T47D (cell line): ENCODE measurements around the gene ZNF784.
A peak's percentile ranks its signal among the peaks of the same experiment; 100 is the strongest.

ENCODE experiments used
- DNase-seq, 2 experiments: peaks; one replicate each; pipeline versions ENCODE4 v3.0.0 to v3.0.0-alpha.2; 2011 to 2012; ENCODE audit warnings: low read depth in 1 of 2, low spot score in 1 of 2
- JUND ChIP-seq: IDR thresholded peaks from 2 replicates; pipeline ENCODE4 v1.6.1; 2012; ENCODE audit warnings: low read depth
- in situ Hi-C: cut with HindIII; loops from 2 replicates; pipeline ENCODE4 v1.10.0; 2016; ENCODE audit warnings: low sequenced_read_pairs, low pct_unique_long_range_greater_than_20kb

Gene ZNF784

DNA sequence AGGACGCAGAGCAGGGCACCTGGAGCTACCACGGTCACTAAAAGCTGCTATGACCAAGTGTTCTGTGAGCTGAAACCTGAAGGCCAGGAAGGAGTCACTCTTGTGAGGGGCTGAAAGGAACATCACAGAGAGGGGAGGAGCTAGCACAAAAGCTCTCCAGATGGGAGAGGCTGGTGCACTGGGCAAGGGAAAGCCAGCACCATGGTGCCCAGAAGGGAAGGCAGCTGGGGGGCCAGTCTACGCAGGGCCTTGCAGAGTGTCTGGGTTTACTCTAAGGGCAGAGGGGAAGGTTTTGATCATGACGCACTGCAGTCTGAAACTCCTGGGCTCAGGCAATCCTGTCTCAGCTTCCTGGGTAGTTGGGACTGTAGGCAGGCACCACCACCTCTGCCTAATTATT is 12.4 kb upstream of the ZNF784 start:
- DNase-seq: no peak
- in situ Hi-C loops: no loop called here
- no peak for TF ChIP-seq JUND

DNA sequence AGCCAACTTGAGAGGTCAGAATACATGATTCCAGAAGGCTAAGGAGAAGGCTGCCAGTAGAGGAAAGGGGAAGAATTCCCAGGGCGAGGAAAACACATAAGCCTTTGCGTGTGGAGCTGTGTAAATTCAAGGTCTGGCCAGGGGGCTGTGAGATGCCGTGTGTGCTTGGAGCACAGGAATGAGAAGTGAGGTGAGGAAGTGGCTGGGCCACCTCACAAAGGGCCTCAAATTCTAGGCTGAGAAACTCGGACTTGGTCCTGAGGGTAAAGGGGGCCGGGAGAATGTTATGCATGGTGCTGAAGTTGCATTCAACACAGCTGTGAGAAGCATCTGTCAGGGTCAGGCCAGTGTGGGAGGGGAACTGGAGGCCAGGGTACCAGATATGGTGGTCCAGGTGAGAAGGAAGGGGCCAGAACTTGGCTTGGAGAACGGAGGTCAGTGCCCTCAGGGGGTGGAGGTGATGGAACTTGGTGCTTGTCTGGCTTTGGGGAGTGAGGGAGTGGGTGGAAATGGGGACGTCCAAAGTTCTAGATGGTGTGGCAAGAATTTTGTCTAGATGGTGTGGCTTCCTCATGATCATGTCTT is 11.6 kb upstream of the ZNF784 start:
- in situ Hi-C loops: no loop called here
- DNase-seq: no peak
- TF ChIP-seq JUND: no peak

DNA sequence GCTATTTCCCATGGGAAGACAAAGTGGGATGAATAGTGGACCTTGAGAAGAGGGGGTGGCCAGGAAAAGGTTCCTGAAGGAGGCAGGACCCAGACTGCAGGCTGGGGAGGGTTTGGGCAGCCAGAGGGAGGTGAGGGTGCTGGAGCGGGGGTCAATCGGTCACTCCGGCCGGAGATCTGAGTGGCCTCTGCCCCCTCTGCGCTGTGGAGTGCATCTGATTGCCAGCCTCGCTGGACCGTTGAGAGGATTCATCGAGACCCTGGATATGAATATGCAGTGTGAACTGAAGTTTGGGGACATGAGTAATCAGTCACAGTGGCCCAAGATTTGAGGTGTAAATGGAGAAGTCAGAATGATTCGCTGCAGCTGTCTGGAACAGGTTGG is 11.0 kb upstream of the ZNF784 start:
- in situ Hi-C loops: no loop called here
- no peak for TF ChIP-seq JUND
- no peak for DNase-seq

DNA sequence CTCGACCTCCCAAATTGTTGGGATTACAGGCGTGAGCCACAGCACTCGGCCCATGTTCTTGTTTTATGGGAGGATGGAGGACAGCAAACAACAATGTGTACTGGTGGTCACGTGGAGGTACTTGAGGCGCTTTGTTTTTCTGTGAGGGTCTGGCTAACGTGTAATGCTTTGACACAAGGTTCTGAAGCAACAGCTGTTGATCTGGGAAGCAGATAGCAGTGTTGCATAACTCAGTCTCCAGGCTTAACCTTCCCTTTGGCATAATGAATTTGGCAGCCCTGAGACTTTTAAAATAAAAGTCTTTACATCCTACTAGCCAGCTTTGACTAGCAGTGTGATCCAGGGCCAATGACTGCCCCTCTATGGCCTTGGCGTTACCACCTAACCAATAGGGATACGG is 9.5 kb upstream of the ZNF784 start:
- in situ Hi-C loops: no loop called here
- DNase-seq: no peak
- no peak for TF ChIP-seq JUND

DNA sequence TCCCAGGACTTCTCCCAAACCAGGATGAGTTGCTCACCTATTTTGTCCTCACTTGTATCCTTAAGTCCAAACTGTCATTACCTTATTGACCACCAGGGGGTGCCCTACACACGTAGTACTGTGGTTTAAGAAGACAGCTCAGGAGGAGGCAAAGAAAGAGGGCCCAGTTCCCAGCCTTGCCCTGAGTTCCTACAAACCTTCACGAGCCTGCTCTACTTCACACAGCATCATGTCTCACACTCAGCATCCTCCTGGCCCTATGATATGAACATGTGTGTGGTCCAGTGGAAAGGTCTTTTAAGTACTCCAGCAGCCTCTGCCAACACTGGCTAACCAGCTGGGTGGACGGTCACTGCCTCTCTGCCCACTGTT is 8.1 kb upstream of the ZNF784 start:
- peak in 1 of 2 experiments; percentile 94 for DNase-seq
- TF ChIP-seq JUND: no peak
- in situ Hi-C loops: no loop called here

DNA sequence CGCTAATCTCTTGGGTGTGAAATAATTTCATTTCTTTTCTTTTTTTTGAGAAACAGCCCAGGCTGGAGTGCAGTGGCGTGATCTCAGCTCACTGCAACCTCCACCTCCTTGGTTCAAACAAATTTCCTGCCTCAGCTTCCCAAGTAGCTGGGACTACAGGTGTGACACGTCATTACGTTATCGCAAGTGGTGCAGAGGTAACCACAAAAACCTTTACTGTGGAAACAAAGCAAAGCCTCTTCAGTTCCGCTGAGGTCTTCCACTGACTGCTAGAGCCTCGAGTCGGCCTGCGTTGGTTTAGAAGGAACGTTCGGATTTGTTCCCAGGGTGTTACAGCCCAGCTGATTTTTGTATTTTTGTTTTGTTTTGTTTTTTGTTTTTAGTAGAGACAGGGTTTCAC is 2.0 kb upstream of the ZNF784 start:
- in situ Hi-C loops: no loop called here
- DNase-seq: no peak
- no peak for TF ChIP-seq JUND

DNA sequence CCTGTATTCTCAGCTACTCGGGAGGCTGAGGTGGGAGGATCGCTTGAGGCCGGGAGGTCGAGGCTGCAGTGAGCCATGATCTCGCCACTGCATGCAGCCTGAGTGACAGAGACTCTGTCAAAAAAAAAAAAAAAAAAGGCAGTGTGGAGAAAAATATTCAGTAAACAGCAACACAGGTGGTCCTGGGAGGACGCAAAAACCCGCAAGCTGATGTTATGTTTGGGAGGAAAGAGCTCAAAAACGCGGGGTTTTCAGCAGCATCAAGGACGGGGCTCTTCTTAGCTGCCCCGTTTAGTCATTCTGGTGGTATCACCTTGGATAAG is 599 bp upstream of the ZNF784 start:
- in situ Hi-C loops: no loop called here
- TF ChIP-seq JUND: no peak
- no peak for DNase-seq

DNA sequence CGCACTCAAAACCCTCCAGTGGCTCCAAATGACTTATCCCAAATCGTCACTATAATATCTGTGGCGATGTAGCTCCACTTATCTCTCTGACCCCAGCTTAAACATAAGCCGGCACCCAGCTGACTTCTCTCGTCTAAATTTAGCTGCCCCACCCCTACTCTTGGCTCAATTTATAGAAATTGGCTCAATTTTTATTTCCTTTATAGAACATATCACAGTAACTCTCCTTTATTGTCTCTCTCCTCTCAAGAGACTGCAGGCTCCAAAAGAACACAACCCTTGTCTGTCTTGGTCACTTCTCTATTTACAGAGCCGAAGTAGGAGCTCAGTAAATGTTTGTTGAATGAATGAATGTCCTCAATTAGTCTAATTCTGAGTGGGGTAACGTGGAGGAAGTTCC is 805 bp downstream of the ZNF784 start:
- TF ChIP-seq JUND: no peak
- in situ Hi-C loops: no loop called here
- no peak for DNase-seq

DNA sequence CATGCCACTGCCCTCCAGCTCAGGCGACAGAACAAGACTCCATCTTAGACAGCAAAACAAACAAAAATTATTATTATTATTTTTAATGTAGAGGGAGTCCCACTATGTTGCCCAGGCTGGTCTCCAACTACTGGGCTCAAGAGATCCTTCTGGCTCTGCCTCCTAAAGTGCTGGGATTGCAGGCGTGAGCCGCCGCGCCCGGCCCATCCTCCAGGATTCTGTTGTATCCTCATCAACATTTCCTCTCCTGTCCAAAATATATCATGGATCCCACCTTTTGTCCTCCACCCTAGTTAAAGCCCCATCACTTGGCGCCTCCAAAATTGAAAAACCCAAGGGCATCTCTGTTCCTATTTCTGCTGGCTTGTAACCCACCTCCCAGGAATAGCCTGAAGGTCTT is 1.2 kb downstream of the ZNF784 start:
- no peak for TF ChIP-seq JUND

DNA sequence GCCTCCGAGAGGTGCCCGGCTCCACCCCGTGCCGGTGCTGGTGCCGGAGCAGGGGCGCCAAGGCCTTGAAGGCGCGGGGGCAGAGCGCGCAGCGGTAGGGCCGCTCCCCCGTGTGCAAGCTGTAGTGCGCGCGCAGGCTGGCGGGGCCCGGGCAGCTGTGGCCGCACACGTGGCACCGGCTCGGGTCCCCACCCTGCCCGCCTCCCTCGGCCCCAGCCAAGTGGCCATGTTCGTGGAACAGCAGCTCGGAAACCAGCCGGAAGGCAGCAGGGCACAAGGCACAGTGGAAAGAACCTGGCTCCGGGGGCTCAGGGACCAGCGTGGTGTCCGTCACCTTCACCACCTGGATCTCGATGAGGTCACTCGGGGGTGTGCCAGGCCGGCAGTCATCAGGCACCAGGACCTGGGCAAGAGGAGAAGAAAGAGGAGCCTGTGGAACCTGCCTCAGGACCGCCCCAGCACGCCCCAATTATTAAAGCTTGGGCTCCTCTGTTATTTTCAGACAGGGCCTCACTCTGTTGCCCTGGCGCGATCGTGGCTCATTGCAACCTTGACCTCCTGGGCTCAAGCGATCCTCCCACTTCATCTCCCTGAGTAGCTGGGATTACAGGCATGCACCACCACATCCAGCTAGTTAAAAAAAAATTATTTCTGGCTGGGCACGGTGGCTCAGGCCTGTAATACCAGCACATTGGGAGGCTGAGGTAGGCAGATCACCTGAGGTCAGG is 2.0 kb downstream of the ZNF784 start:
- DNase-seq: no peak
- no peak for TF ChIP-seq JUND
- in situ Hi-C loops: no loop called here

More for the DNA sequence above, 1.2 kb downstream of the ZNF784 start:
- in situ Hi-C loops: no loop called here
- no peak for DNase-seq

DNA sequence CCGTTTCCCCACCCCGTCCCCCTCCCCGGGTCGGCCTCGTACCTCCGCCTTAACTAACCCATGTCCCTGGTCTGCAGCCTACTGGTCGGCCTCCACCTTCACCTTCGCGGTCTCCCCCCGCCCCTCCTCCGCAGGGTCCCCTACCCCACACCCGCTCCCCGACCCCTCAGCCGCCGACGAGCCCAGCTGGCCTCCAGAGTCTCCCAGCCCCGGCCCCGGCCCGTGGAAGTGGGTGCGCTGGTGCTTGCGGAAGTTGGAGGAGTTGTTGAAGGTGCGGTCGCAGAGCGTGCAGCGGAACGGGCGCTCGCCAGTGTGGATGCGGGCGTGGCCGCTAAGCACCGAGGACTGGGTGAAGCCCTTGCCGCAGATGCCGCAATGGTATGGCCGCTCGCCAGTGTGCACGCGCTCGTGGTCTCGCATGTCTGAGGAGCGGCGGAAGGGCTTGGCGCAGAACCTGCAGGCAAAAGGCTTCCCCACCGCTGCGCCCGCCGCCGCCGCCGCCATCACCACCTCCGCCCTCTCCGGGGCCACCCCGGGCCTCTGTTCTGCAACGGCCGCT is 2.6 kb downstream of the ZNF784 start:
- in situ Hi-C loops: no loop called here
- no peak for DNase-seq
- TF ChIP-seq JUND: no peak

DNA sequence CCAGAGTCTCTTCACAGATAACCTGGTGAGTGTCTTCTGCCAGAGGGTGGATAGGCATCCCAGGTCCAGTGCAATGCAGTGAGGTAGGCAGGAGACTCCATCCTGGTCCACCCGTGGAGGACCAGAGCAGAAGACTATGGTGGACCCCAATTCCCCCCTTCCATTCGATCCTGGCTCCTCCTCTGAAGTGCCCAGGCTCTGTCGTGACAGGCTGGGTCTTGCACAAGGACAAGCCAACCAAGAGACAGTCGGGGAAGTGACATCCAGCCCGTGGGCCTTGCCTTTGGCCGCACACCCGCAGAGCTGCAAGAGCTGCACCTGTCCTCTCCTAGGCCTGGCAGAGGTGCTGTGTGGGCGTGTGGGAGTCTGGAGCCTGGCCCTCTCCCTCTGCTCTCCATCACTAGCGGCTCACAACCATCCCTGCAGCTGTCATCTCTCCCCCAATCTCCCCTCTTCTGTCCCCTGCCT is 3.1 kb downstream of the ZNF784 start:
- in situ Hi-C loops: no loop called here
- TF ChIP-seq JUND: no peak
- DNase-seq: no peak

DNA sequence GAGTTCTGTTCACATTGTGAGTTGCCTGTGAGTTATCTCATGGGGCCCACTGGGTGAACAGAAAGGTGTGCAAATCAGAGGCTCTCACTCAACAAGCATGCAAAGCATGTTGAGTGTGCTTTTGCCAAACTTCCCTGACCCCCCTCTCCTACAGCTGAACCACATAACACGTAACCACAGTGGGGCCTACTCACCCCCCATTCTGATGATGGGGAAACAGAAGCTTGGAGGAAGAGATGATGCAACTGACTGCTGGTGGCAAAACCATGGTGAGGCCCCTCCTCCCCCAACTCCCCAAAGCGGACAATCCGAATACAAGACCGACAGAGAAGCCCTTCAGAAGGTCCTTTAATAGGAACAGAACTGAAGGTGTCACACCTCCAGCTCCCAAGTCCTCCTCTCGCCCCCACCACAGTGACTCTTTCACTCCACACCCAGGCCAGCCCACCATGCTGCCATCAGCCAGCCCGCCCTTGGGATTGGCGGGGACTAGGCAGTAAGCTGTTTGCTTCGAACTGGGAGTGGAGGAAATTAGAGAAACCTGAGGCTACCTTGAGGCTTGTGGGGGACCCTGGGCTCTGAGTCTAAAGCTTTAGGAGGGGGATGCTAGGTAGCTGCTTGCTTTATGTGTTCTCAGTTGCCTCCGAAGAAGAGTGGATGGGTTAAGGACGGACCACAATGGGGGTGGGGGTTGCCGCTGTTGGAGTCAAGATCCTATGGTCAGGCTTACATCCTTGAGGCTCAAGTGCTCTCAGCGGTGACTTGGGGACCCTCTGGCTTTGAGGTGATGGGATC is 3.8 kb downstream of the ZNF784 start:
- in situ Hi-C loops: no loop called here
- TF ChIP-seq JUND: no peak
- DNase-seq: no peak
